ENCODE results near the gene DHPS. TPM values are rescaled to one million over a fixed set of nuclear protein-coding genes. Genes with fewer than 3 reads are reported as not detected.

DHPS gene
- total RNA-seq, 3 donors from 2014 or later = 86.6 to 117 (median 91.4) TPM

DNA sequence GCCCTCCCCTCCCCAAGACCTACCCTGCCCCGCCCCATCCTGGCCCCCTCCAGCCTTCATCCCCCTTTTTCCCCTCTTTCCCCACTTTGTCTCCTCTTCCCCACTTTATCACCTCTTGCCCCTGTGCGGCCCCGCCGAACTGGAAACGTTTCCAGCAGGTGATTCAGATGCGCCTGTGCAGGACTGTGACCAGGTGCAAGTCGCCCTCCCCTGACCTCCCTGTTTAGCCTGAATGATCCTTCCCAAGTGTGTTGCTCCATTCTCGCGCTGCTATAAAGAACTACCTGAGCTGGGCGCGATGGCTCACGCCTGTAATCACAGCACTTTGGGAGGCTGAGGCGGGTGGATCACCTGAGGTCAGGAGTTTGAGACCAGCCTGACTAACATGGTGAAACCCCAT, 45.0 kb downstream of the DHPS start:
- H3K9me3 ChIP-seq = no peaks in the 10 kb centered on the region
- DNase-seq (ENCODE audit: low spot score in 2 of 2) = no peak
- TF ChIP-seq CTCF (IDR thresholded peaks at IDR 0.05) = no peak
- TF ChIP-seq POLR2A (IDR thresholded peaks at IDR 0.05) = no peak
- TF ChIP-seq POLR2AphosphoS5 (IDR thresholded peaks at IDR 0.05) = no peak
- H3K4me3 ChIP-seq = no peak overlapping the region
- H3K27ac ChIP-seq = no peak overlapping the region
- no peaks in the 10 kb centered on the region for H3K27me3 ChIP-seq
- H3K4me1 ChIP-seq = no peaks in the 10 kb centered on the region
- no peaks in the 10 kb centered on the region for H3K36me3 ChIP-seq
- intact Hi-C loops (cut with DNase I; ENCODE audit: low total_unique reads) = no loop called here

- no peak for DNase-seq (ENCODE audit: low spot score in 2 of 2)
- Histone ChIP-seq H3K4me3 (no peak overlapping the region), H3K27ac (no peak overlapping the region), H3K27me3 (no peaks in the 10 kb centered on the region), H3K36me3 (peaks cover 9% of the 10 kb centered on the region), H3K9me3 (peaks cover 0 to 25% of the 10 kb centered on the region in 2 donors), H3K4me1 (no peaks in the 10 kb centered on the region)
- no peak for TF ChIP-seq POLR2A (IDR thresholded peaks at IDR 0.05)
- no peak for TF ChIP-seq CTCF (IDR thresholded peaks at IDR 0.05)
- no peak for TF ChIP-seq POLR2AphosphoS5 (IDR thresholded peaks at IDR 0.05)
- intact Hi-C loops (cut with DNase I; ENCODE audit: low total_unique reads) = no loop called here
Observed at GRCh38 chr19:12629215-12629614, 52.5 kb downstream of the DHPS start.

GRCh38 chr19:12628040-12629022, 53.3 kb downstream of the DHPS start:
- no peak overlapping the region for H3K27ac ChIP-seq
- no peaks in the 10 kb centered on the region for H3K27me3 ChIP-seq
- peaks cover 0 to 25% of the 10 kb centered on the region in 2 donors for H3K9me3 ChIP-seq
- intact Hi-C loops (cut with DNase I; ENCODE audit: low total_unique reads) = no loop called here
- no peak for DNase-seq (ENCODE audit: low spot score in 2 of 2)
- H3K4me3 ChIP-seq = no peak overlapping the region
- peaks cover 9% of the 10 kb centered on the region for H3K36me3 ChIP-seq
- TF ChIP-seq CTCF (IDR thresholded peaks at IDR 0.05) (no peak), POLR2AphosphoS5 (IDR thresholded peaks at IDR 0.05) (no peak), POLR2A (IDR thresholded peaks at IDR 0.05) (no peak)
- H3K4me1 ChIP-seq = no peaks in the 10 kb centered on the region

GRCh38 chr19:12626958-12627357, 54.7 kb downstream of the DHPS start:
- H3K27ac ChIP-seq = no peak overlapping the region
- H3K27me3 ChIP-seq = no peaks in the 10 kb centered on the region
- TF ChIP-seq POLR2AphosphoS5 (IDR thresholded peaks at IDR 0.05) (no peak), CTCF (IDR thresholded peaks at IDR 0.05) (no peak), POLR2A (IDR thresholded peaks at IDR 0.05) (no peak)
- no peak for DNase-seq (ENCODE audit: low spot score in 2 of 2)
- peaks cover 0 to 25% of the 10 kb centered on the region in 2 donors for H3K9me3 ChIP-seq
- H3K4me1 ChIP-seq = no peaks in the 10 kb centered on the region
- no peak overlapping the region for H3K4me3 ChIP-seq
- H3K36me3 ChIP-seq = peaks cover 9% of the 10 kb centered on the region
- intact Hi-C loops (cut with DNase I; ENCODE audit: low total_unique reads) = no loop called here

Other genes starting within 250 kb of the DHPS start
- 10 to 100 TPM in 2 of 3 donors, 1 to 10 TPM in 1; 4.2 to 12.6 (median 10.8) TPM for gene ZNF443, start 240.9 kb downstream of the DHPS start, total RNA-seq
- 10 to 100 TPM in 1 of 3 donors, 1 to 10 TPM in 2; 3.0 to 10.2 (median 6.2) TPM for gene ZNF709, start 197.1 kb downstream of the DHPS start, total RNA-seq
- 10 to 100 TPM; 14.7 to 25.8 (median 18.7) TPM for gene ZNF564, start 130.4 kb downstream of the DHPS start, total RNA-seq
- gene ZNF490, start 71.1 kb downstream of the DHPS start, total RNA-seq = 1 to 10 TPM; 5.6 to 7.9 (median 7.0) TPM
- gene ZNF791, start 71.0 kb downstream of the DHPS start, total RNA-seq = 10 to 100 TPM; 22.4 to 35.3 (median 34.7) TPM
- 100 to 1,000 TPM in 1 of 3 donors, 10 to 100 TPM in 2; 45.6 to 118 (median 49.0) TPM for gene MAN2B1, start 15.1 kb downstream of the DHPS start, total RNA-seq
- 10 to 100 TPM in 2 of 3 donors, 1 to 10 TPM in 1; 8.2 to 13.8 (median 10.2) TPM for gene WDR83, start 15.1 kb downstream of the DHPS start, total RNA-seq
- gene GNG14, start 6.1 kb upstream of the DHPS start, total RNA-seq = not detected
- gene FBXW9, start 14.8 kb upstream of the DHPS start, total RNA-seq = 10 to 100 TPM in 1 of 3 donors, 1 to 10 TPM in 2; 4.8 to 13.8 (median 8.5) TPM
- gene TNPO2, start 42.1 kb upstream of the DHPS start, total RNA-seq = 10 to 100 TPM; 46.0 to 73.0 (median 70.8) TPM
- gene TRIR, start 52.8 kb upstream of the DHPS start, total RNA-seq = 100 to 1,000 TPM; 319 to 409 (median 370) TPM
- gene GET3, start 55.6 kb upstream of the DHPS start, total RNA-seq = 10 to 100 TPM; 50.8 to 64.6 (median 62.6) TPM
- gene BEST2, start 69.9 kb upstream of the DHPS start, total RNA-seq = not detected
- 100 to 1,000 TPM in 1 of 3 donors, 10 to 100 TPM in 2; 45.8 to 101 (median 98.6) TPM for gene HOOK2, start 93.7 kb upstream of the DHPS start, total RNA-seq
- 100 to 1,000 TPM; 108 to 581 (median 320) TPM for gene JUNB, start 109.6 kb upstream of the DHPS start, total RNA-seq
- gene PRDX2, start 119.9 kb upstream of the DHPS start, total RNA-seq = 100 to 1,000 TPM; 150 to 199 (median 199) TPM
- not detected for gene THSD8, start 120.2 kb upstream of the DHPS start, total RNA-seq
- 1 to 10 TPM; 5.2 to 8.8 (median 8.5) TPM for gene RNASEH2A, start 124.7 kb upstream of the DHPS start, total RNA-seq
- gene RTBDN, start 152.7 kb upstream of the DHPS start, total RNA-seq = not detected
- under 1 TPM in 1 of 3 donors, not detected in 2; 0.88 TPM for gene MAST1, start 156.6 kb upstream of the DHPS start, total RNA-seq
- 10 to 100 TPM; 29.8 to 61.0 (median 46.2) TPM for gene DNASE2, start 199.6 kb upstream of the DHPS start, total RNA-seq
- gene KLF1, start 205.3 kb upstream of the DHPS start, total RNA-seq = not detected
- 10 to 100 TPM; 39.2 to 72.8 (median 50.1) TPM for gene GCDH, start 209.3 kb upstream of the DHPS start, total RNA-seq
- under 1 TPM in 1 of 3 donors, not detected in 2; 0.44 TPM for gene SYCE2, start 237.4 kb upstream of the DHPS start, total RNA-seq

All from breast epithelium (tissue), 4 donors.